Body of pancreas (tissue), 4 donors: ENCODE data around the gene PERM1. TPM values are rescaled to one million over a fixed set of nuclear protein-coding genes. Genes with fewer than 3 reads are reported as not detected.

Source experiments
- ATAC-seq: fragments of 150-250 bp; one replicate; pipeline ENCODE4 v1.9.1; 2016
- DNase-seq, 4 donors: peaks; one replicate each; pipeline ENCODE4 v3.0.0-alpha.2; 2019
- H3K27ac ChIP-seq, 4 donors: fragments of 200-600 bp; sonication (generic); 1 replicate in 3 of 4; 2 replicates in 1 of 4; pipeline versions ENCODE4 v1.5.1 to v1.6.1; 2016 to 2019; ENCODE audit warnings: mild to moderate bottlenecking in 1 of 4, mixed read lengths in 1 of 4, moderate library complexity in 1 of 4
- H3K27me3 ChIP-seq, 2 donors: fragments of 200-600 bp; sonication (generic); one replicate each; pipeline ENCODE4 v1.6.0; 2016; ENCODE audit warnings: mild to moderate bottlenecking in 1 of 2
- H3K36me3 ChIP-seq, 2 donors: fragments of 200-600 bp; sonication (generic); replicated peaks in 1 of 2; 2 replicates each; pipeline ENCODE4 v1.5.1; 2016; ENCODE audit warnings: low read depth in 2 of 2; ENCODE audit not compliant: insufficient read depth in 1 of 2
- H3K4me1 ChIP-seq: fragments of 200-600 bp; sonication (generic); one replicate; pipeline ENCODE4 v1.6.0; 2016
- H3K4me3 ChIP-seq, 2 donors: fragments of 200-600 bp; sonication (generic); 1 replicate in 1 of 2; 2 replicates in 1 of 2; pipeline ENCODE4 v1.5.1; 2016 to 2019
- H3K9me3 ChIP-seq, 3 donors: fragments of 200-600 bp; sonication (generic); 1 replicate in 2 of 3; 2 replicates in 1 of 3; pipeline ENCODE4 v1.5.1; 2016
- POLR2A ChIP-seq, 3 donors: fragments of 450-650 bp; IDR thresholded peaks; one replicate each; pipeline ENCODE4 v1.6.1; 2016; ENCODE audit warnings: antibody characterized with exemption in 3 of 3, mild to moderate bottlenecking in 2 of 3
- WGBS, 2 donors: methylation state at CpG; one replicate each; pipeline ENCODE4 v1.1.5; 2017; 5-methylcytosine and 5-hydroxymethylcytosine counted together
- intact Hi-C: fragments of 100-400 bp; cut with DNase I; formaldehyde crosslinking; loops from one replicate; pipeline ENCODE4 v1.15.1; 2023
- total RNA-seq, 2 donors: library from RNA; depleted of rRNA; stranded (reverse); fragments of >200 nt; gene quantifications; one replicate each; pipeline ENCODE4 v1.1.0, GENCODE V29; 2016
- TF ChIP-seq, protein P1 (sequence below), 7 experiments: fragments of 450-650 bp in 4 of 7; fragments of 200-600 bp in 3 of 7; sonication (generic) in 3 of 7; IDR thresholded peaks; one replicate each; pipeline ENCODE4 v1.5.1; 2016 to 2019; ENCODE audit warnings: antibody characterized with exemption in 7 of 7

PERM1 gene
- total RNA-seq, 2 donors from 2014 or later, result not detected

DNA sequence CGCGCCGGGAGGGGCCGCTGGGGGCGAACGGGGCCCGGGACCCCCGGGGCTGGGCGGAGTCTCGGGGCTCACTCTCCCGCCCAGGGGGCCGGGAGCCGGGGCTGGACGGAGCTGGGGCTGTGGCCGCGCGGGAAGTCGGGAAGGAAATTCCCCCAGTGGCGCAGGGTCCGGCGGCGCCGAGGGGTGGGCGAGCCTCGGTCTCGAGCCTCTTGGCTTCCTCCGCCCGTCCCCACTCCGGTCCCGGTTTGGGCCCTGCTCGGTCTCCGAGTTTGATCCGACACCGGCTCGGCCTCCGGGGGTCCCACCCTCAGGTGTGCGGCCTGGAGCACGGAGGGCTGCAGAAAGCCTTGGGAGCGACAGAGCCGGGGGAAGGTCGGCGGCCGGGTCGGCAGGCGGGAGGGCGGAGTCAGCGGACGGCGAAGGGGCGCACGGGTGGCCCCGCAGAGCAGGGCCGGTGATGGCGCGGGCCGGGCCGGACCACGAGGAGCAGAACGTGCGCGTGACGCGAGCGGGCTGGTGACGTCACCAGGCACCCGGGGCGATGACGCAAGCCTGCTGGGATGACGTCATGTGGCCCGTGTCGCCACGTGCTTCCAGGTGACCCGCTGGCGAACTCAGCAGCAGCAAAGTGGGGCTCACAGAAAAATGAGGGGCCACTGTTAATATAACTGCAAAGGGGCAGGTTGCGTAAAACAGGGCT, 18.6 kb upstream of the PERM1 start:
- Histone ChIP-seq H3K9me3 (no peaks in the 10 kb centered on the region), H3K4me3 (peak overlapping the region; percentile 3 to 5), H3K36me3 (no peaks in the 10 kb centered on the region), H3K27ac (peak overlapping the region; percentile 93 to 96 (median 94)), H3K27me3 (peaks cover 3 to 24% of the 10 kb centered on the region in 2 donors), H3K4me1 (peaks cover 55% of the 10 kb centered on the region)
- intact Hi-C loops, result no loop called here
- DNase-seq, result peak; percentile 78 to 87 (median 82)
- WGBS, 2 donors, result 1% methylated on average over 71 of the region's 75 CpGs; no CpG with 5 or more reads in 1 of the 2 donors
- TF ChIP-seq, protein P1, sequence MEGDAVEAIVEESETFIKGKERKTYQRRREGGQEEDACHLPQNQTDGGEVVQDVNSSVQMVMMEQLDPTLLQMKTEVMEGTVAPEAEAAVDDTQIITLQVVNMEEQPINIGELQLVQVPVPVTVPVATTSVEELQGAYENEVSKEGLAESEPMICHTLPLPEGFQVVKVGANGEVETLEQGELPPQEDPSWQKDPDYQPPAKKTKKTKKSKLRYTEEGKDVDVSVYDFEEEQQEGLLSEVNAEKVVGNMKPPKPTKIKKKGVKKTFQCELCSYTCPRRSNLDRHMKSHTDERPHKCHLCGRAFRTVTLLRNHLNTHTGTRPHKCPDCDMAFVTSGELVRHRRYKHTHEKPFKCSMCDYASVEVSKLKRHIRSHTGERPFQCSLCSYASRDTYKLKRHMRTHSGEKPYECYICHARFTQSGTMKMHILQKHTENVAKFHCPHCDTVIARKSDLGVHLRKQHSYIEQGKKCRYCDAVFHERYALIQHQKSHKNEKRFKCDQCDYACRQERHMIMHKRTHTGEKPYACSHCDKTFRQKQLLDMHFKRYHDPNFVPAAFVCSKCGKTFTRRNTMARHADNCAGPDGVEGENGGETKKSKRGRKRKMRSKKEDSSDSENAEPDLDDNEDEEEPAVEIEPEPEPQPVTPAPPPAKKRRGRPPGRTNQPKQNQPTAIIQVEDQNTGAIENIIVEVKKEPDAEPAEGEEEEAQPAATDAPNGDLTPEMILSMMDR (IDR thresholded peaks at IDR 0.05), result peak in 3 of 7 experiments; percentile 20 to 33 (median 24)
- TF ChIP-seq POLR2A (IDR thresholded peaks at IDR 0.05), result peak; percentile 28 to 76 (median 73)
- peak; percentile 39 for ATAC-seq

DNA sequence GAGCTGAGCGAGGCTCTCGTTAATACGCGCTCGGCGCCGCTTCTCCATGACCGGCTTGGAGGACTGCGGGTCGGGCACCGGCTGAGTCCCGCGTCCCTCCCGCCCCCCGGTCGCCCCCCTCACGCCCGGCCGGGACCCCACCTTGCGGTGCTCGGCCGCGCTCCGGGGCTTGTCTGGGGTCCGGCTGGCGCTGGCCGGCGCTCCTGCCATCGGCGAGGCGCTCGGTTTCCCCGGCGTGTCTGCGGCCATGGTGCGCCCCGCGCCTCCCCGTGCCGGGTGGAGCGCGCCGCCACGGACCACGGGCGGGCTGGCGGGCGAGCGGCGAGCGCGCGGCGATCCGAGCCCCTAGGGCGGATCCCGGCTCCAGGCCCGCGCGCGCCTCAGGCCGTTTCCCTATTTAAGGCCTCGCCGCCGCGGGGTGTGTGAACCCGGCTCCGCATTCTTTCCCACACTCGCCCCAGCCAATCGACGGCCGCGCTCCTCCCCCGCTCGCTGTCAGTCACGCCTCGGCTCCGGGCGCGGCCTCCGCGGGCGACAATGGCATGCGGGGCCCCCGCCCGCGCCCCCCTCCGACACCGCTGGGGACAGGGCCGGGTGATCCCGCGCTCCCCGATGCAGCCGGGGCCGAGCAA, 17.9 kb upstream of the PERM1 start, which contains the start of gene HES4:
Gene HES4 (minus strand): TSS at position 373 of the 632 bp plus-strand sequence. CDS start 124 bp downstream, at position 249.
- Histone ChIP-seq H3K27me3 (peaks cover 3 to 24% of the 10 kb centered on the region in 2 donors), H3K36me3 (no peaks in the 10 kb centered on the region), H3K27ac (peak within 1 kb of the TSS; percentile 93 to 96 (median 94)), H3K4me3 (peak within 1 kb of the TSS; percentile 3 to 5), H3K9me3 (no peaks in the 10 kb centered on the region), H3K4me1 (peaks cover 48% of the 10 kb centered on the region)
- DNase-seq, result peak; percentile 83 to 91 (median 89)
- peak; percentile 81 for ATAC-seq
- peak; percentile 63 to 83 (median 65) for TF ChIP-seq POLR2A (IDR thresholded peaks at IDR 0.05)
- TF ChIP-seq, protein P1 (IDR thresholded peaks at IDR 0.05), result no peak
- 0% methylated on average over 69 of the region's 95 CpGs; no CpG with 5 or more reads in 1 of the 2 donors for WGBS, 2 donors
- intact Hi-C loops, result no loop called here

DNA sequence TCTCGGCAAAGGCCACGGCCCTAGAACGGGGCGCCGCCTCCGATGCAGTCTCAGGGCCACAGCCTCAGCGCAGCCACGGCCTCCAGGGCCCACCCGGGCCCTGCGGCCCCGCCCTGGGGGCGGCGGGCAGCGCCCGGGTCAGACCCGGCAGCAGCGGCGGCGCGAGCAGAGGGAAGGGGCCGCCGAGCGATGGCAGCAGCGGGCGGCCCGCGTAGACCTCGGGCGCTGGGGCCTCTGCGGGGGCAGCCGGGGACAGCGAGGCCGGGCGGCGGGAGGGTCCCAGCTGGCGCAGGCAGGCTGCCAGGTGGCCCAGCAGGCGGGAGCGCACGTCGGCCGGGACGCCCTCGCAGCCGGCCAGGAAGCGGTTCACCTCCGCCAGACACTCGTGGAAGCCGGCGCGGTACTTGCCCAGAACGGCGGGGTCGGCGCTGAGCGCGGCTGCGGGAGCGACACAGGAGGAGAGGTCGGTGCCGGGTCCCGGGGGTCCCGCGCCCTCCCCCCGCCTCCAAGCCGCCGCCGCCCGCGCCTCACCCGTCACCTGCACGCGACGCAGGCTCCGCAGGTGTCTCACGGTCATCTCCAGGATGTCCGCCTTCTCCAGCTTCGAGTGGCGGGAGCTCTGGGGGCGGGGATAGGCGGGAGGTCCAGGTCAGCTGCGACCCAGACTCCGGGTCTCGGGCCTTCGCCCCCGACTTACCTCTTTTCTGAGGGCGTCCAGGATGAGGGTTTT, 17.3 kb upstream of the PERM1 start:
- no peak for ATAC-seq
- intact Hi-C loops, result no loop called here
- no peak for TF ChIP-seq POLR2A (IDR thresholded peaks at IDR 0.05)
- TF ChIP-seq, protein P1 (IDR thresholded peaks at IDR 0.05), result no peak
- DNase-seq, result peak in 1 of 4 donors; percentile 29
- peaks cover 41% of the 10 kb centered on the region for H3K4me1 ChIP-seq
- H3K9me3 ChIP-seq, result no peaks in the 10 kb centered on the region
- no peak overlapping the region for H3K4me3 ChIP-seq
- 1 to 2% methylated on average over 9 to 46 of the region's 86 CpGs for WGBS, 2 donors
- no peaks in the 10 kb centered on the region for H3K36me3 ChIP-seq
- H3K27ac ChIP-seq, result peak overlapping the region; percentile 93 to 96 (median 94)
- H3K27me3 ChIP-seq, result peaks cover 3 to 24% of the 10 kb centered on the region in 2 donors

DNA sequence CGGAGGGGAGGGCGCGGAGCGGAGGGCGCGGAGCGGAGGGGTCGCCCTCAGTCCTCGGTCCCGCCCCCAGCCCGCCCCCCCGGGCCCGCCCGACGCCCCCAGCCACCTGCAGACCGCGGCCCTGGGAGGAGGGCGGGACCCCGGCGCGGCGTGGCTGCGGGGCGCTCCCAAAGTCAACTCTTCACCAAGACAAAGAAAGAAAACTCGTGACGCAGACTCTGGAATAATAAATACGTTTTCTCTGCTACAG, 16.8 kb upstream of the PERM1 start:
- peak in 1 of 4 donors; percentile 27 for DNase-seq

More for the DNA sequence above, 16.8 kb upstream of the PERM1 start:
- Histone ChIP-seq H3K27ac (peak overlapping the region in 3 of 4 donors; percentile 93 to 96 (median 94)), H3K27me3 (peaks cover 3 to 24% of the 10 kb centered on the region in 2 donors), H3K9me3 (no peaks in the 10 kb centered on the region), H3K4me3 (no peak overlapping the region), H3K4me1 (peaks cover 40% of the 10 kb centered on the region), H3K36me3 (no peaks in the 10 kb centered on the region)
- 1% methylated on average over 12 to 23 of the region's 27 CpGs for WGBS, 2 donors
- TF ChIP-seq POLR2A (IDR thresholded peaks at IDR 0.05), result no peak
- TF ChIP-seq, protein P1 (IDR thresholded peaks at IDR 0.05), result no peak
- ATAC-seq, result no peak
- intact Hi-C loops, result no loop called here
